GM21423 (cell line): ENCODE results near the gene SF3A2.

Experiments
- ATAC-seq: cut with Tn5 transposase; IDR thresholded peaks from one replicate; pipeline ENCODE4 v1.9.1; 2021; ENCODE audit warnings: mild to moderate bottlenecking, moderate library complexity; ENCODE audit not compliant: unreplicated experiment

SF3A2 gene

DNA sequence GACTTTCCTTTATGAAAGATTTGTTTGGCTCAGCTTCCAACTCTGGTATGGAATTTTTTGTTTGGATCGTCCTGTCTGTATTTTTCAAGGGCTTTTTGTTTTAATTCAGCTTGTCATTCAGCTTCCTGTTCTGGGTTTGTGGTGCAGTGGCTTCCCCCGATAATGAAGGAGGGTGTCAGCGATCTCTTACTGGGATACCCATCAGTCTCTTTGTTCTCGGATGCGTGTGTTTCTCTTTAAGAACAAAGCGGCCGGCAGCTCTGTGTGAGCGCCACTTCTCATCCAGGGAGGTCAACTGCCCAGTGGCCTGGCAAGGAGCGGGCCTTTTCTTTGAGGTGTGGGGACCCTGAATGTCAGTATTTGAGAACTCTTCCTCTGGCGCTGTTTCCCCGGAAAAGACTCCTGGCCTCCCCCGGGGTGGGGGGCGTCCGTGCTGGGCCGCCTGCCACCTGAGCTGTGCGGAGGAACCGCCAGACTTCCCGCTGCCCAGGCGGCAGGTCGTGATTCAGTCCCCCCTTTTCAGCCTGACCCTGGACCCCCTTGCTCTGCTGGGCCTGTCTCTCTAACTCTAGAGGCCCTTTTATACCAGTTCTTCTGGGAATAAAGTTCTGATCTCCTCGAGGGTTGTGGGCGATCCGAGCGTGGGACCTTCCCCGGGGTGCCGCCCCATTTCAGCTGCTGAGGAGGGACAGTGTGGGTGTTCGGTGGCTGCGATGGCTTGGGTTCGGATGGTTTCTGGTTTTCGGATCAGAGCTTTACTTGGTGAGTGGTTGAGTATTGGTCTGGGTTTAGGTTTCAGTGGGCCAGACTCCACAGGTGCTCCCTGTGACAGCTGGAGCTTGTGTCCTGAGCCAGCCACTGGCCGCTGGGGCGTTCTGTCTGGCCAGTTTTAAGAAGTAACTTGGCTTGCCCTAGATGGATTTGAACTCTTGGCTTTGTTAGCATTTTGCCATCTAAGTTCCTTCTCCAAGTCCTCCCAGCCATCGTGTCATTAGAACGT is 3.4 kb downstream of the SF3A2 start:
- no peak for ATAC-seq

DNA sequence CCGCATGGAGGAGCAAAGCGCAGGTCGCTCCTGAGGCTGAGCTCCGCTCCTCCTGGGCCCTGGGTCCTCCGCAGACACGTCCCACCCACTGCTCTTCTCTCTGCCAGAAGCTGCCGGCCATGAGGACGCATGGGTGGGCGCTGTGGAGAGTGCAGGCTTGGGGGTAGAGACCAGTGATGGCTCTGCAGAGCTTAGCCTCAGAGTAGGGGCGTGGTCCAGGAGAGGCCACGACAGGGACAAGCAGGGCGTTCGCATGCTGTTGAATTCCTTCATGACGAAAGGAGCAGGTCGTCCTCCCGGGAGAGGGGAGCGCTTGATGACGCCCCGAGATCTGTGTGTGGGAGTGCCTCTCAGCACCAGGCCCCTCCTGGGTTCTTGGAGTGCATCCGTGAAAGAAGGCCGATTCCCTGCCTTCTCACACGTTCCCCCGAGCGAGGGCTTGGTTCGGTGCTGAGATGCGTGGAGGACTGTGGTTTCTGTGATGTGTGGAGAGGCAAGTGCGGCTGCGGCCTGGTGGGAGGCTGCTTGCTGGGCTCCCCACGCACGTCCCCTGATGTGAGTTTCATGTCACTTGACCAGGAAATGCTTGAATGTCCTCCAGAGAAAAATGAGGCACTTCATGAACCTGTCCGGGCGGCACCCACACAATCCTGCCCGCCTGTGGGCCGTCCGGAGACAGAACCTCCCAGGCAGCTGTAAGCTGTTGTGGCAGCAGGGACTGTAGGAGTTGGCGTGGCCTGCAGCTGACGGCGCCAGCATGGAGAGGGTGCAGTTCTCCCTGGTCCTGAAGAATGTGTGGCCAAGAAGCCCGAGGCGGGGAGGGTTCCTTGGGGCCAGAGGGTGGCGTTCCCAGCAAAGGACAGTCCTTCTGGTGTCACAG is 4.5 kb downstream of the SF3A2 start:
- no peak for ATAC-seq

DNA sequence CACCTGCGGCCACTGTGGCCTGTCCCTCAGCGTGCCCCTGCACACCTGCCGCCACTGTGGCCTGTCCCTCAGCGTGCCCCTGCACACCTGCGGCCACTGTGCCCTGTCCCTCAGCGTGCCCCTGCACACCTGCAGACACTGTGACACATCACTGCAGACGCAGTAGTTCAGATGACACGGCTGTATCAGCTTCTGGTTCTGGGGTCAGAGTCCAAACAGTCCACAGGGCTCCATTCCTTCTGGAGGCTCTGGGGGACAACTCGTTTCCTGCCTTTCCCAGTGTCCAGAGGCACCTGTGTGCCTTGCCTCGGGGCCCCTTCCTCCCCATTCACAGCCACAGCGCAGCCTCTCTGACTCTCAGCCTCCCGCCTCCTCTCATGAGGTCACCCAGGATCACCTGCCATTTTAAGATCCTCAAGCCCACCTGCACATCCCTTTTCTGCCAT is 5.5 kb downstream of the SF3A2 start:
- no peak for ATAC-seq

DNA sequence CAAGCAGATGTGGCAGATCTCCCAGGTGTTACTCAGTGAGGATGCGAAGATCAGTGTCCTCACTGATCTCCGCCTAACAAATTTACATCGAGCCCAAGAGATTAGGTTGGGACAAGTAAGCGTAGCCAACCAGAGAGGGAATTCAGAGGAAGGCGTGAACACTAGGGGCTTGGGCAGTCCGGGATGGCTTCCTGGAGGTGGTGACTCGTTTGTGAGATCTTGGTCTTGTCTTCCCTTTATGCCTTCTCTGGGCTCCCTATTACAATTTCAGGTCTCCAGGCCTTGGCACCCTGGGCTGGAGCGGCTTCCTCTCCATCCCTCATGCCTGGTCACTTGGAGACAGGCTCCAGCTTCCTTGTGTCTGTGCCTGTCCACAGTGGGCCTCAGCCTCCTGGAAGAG is 6.2 kb downstream of the SF3A2 start:
- ATAC-seq = no peak

DNA sequence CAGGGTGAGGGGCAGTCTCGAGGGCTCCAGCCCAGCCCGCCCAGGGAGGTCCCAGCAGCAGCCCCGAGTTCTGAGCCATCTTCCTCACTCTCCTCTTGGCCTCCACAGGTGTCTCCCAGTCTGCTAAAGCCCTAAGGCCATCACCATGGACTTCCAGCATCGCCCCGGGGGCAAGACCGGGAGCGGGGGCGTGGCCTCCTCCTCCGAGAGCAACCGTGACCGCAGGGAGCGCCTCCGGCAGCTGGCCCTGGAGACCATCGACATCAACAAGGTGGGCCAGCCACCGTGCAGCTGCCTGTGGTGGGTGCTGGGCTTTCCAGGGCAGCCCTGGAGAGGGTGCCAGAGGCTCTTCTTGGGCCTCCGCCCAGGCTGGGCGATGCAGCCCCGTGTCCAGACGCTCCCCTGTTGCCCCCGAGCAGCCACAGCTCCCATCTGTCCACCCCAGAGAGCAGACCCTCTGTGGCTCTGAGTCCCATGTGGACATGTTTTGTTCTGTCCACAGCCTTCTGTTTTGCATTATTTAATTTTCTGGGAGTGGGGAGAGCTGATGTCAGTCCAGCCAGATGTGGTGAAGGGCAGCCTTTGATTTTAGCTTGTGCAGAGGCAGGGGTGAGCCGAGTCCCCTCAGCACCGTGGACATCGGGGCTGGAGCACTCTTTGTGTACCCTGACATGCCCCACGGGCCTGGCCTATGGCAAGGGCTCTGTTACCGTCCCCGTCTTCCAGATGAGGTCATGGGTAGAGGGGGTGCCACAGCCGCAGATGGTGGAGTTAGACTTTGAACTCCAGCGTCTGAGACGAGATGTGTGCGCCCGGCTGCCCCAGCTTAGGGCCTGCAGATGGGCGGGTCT is 6.9 kb downstream of the SF3A2 start:
- ATAC-seq = no peak

DNA sequence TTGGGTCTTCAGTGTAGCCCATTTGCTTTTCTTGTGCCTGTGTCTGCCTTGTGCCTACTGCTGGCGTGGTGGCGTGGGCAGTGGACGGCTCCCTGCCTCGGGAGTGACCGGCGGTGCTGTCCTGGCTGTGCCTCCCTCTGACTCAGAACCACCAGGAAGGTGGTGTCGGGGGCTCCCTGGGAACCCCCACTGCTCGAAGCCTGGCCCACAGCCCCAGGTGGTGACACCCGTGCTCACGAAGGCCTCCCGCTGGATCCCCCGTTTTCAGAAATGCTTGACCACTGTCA is 7.4 kb downstream of the SF3A2 start:
- ATAC-seq = no peak

DNA sequence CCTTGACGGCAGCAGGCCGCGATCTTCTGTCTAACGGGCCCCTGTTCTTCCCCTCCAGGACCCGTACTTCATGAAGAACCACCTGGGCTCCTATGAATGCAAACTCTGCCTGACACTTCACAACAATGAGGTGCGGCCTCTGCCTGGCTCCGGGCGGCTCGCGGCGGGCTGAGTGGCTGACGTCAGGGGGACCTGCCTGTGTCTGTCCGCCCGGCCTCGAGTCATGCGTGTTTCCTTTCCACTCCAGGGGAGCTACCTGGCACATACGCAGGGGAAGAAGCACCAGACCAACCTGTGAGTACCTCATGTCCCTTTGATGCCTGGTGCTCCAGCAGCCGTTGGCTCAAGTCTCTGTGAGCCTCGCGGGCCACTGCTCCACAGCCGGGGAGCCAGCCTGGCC is 7.9 kb downstream of the SF3A2 start:
- ATAC-seq = no peak

DNA sequence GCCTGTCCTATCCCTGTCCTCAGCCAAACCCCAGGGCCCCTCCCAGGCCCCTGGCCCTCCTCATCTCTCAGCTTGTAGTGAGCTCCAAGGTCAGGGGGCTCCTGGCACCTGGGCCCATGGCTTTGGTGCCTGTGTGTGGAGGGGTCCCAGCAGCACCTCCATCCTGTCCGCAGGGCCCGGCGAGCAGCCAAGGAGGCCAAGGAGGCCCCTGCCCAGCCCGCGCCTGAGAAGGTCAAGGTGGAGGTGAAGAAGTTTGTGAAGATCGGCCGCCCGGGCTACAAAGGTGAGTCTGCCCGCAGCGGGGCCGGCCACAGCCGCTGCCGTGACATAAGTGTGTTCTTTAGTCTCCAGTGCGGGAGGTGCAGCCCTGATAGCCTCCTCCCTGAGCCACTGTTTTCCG is 8.6 kb downstream of the SF3A2 start:
- no peak for ATAC-seq

DNA sequence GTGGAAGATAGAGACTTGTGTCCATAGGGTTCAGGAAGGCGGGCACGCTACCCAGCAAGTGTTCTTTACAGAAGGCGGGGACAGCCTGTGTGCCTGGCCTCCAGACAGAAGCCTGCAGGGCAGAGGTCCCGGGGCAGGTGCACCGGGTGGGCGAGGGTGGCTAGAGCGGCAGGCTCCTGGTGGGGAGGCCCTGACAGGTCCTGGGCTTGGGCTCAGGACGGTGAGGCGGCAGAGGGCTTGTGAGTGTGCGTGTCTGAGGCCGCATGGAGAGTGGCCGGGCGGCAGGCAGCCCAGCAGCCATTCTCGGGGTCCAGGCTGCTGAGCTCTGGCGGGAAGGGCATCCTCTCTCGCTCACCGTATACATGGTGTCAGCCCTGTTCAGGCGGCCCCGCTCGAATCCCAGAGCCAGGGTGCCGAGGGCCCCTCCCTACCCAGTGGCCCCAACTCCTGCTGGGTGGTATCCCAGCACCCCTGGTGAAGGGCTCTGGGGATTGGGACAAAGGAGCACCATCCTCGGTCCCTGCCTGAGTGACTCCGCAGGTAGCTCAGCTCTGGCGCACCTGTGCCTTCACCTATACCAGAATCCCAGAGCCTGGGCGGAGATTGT is 9.5 kb downstream of the SF3A2 start:
- no peak for ATAC-seq

DNA sequence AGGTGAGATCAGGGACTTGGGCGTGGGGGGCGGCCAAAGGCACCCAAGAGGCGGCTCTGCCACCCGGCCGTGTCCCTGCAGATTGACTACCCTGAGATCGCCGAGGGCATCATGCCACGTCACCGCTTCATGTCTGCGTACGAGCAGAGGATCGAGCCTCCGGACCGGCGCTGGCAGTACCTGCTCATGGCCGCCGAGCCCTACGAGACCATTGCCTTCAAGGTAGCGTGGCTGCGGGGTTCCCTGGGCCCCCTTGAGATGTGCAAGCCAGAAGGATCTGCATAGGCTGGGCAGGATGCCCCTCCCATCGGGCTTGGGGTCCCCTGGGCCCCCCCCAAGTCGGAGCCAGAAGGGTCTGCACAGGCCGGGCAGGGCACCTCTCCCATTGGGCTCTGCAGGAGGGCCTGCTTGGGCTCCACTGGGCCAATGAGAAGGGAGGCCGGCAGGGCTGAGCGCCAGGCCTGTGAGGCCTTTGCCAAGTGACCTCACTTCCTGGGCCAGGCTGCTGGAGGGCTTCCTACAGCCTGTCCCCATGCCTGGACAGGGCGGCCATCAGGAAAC is 10.3 kb downstream of the SF3A2 start:
- no peak for ATAC-seq

DNA sequence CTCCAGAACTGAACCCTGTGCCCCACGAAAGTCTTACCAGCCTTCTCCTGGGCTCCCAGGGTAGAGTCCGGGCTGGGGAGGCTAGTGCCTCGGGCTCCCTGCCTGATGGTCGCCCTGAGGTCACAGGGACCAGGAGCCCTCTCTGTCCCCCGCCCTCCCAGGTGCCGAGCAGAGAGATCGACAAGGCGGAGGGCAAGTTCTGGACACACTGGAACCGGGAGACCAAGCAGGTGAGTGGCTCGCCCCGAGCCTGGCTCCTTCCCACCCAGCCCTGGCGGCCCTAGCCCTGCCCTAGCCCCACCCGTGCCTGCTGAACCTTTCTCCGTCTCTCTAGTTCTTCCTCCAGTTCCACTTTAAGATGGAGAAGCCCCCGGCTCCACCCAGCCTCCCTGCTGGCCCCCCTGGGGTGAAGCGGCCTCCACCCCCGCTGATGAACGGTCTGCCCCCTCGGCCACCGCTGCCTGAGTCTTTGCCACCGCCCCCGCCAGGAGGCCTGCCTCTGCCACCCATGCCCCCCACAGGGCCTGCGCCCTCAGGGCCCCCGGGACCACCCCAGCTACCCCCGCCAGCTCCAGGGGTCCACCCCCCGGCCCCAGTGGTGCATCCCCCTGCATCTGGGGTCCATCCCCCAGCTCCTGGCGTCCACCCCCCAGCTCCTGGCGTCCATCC is 10.9 kb downstream of the SF3A2 start:
- ATAC-seq = no peak

DNA sequence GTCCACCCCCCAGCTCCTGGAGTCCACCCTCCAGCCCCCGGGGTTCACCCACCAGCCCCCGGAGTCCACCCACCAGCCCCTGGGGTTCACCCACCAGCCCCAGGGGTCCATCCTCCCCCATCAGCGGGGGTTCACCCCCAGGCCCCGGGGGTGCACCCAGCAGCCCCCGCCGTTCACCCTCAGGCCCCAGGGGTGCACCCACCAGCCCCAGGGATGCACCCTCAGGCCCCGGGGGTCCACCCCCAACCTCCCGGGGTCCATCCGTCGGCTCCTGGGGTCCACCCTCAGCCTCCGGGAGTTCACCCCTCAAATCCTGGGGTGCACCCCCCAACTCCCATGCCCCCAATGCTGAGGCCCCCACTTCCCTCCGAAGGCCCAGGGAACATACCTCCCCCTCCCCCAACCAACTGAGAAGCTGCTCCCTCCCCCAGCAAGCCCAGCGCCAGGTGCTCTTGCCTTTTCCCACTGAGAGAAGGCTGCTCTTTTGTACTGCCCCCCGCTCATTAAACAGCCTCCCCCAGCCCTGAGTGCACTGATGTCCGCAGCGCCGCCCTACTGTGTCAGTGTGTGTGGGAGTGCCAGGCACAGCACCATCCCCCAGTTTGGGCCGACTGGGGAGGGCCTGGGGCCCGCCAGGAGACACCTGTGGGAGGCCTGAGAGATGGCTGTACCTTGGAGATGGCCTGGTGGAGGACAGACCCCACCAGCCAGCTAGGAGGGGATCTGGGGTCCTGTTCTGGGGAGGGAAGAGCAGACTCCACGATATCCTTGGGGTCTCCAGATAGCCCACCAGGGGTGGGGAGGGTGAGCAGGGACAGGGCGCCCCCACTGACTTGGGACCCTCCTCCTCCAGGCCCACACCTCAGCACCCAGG is 11.7 kb downstream of the SF3A2 start:
- no peak for ATAC-seq

DNA sequence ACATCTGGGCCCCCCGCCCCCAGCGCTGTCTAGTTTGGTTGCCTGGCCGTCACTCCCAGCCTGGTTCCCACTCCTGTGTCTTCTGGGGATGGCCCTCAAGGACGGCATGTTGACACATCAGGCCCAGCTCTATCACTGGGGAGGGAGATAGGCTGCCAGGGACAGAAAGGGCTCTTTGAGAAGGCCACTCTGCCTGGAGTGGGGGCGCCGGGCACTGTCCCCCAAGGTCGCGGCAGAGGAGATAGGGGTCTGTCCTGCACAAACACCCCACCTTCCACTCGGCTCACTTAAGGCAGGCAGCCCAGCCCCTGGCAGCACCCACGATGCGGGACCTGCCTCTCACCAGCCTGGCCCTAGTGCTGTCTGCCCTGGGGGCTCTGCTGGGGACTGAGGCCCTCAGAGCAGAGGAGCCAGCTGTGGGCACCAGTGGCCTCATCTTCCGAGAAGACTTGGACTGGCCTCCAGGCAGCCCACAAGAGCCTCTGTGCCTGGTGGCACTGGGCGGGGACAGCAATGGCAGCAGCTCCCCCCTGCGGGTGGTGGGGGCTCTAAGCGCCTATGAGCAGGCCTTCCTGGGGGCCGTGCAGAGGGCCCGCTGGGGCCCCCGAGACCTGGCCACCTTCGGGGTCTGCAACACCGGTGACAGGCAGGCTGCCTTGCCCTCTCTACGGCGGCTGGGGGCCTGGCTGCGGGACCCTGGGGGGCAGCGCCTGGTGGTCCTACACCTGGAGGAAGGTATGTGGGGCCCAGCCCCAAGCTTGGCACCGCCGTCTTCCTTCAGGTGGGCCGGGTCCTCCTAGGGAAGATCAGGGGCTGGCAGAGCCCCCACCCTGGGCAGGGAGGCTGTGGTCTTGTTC is 12.6 kb downstream of the SF3A2 start, which contains the start of gene AMH:
Gene AMH, plus strand, starts transcription at position 314 of the 857 bp plus-strand sequence. Its CDS starts 10 bp downstream, at position 324.
- ATAC-seq = no peak

DNA sequence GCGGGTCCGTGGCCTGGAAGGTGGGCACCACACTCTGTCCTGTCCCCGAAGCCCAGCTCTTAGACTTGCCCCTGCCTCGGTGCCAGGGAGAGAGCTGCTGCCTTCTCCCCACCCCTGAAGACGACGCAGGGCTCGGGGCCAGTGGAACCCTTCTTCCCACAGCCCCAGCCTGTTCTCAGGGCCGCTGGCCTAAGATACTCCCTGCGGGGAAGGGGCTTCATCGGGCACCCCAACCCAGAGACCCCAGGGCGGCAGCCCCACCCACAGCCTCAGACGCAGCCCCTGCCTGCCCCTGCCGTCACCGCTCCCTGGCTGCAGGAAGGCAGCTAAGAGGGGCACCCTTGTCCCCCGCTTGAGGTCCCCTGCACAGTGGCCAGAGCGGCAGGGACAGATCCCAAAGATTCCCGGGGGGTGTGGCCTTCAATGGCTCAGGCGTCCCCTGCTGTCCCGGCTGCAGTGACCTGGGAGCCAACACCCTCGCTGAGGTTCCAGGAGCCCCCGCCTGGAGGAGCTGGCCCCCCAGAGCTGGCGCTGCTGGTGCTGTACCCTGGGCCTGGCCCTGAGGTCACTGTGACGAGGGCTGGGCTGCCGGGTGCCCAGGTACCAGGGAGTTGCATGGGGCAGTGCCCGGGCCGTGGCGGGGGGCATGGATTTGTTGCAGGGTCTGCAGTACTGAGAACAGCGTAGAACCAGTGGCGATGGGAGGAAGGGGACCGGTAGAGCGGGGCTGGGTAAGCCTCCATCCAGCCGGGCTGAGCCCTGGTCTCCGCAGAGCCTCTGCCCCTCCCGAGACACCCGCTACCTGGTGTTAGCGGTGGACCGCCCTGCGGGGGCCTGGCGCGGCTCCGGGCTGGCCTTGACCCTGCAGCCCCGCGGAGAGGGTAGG is 13.5 kb downstream of the SF3A2 start:
- ATAC-seq = no peak

DNA sequence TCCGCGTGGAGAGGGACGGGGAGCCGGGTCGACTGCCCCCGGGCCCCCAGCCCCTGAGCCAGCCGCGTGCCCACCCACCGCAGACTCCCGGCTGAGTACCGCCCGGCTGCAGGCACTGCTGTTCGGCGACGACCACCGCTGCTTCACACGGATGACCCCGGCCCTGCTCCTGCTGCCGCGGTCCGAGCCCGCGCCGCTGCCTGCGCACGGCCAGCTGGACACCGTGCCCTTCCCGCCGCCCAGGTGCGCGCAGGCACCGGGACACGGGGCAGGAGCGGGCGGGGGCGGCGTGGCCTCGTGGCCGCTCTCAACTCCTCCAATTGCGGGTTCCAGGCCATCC is 14.1 kb downstream of the SF3A2 start:
- no peak for ATAC-seq

DNA sequence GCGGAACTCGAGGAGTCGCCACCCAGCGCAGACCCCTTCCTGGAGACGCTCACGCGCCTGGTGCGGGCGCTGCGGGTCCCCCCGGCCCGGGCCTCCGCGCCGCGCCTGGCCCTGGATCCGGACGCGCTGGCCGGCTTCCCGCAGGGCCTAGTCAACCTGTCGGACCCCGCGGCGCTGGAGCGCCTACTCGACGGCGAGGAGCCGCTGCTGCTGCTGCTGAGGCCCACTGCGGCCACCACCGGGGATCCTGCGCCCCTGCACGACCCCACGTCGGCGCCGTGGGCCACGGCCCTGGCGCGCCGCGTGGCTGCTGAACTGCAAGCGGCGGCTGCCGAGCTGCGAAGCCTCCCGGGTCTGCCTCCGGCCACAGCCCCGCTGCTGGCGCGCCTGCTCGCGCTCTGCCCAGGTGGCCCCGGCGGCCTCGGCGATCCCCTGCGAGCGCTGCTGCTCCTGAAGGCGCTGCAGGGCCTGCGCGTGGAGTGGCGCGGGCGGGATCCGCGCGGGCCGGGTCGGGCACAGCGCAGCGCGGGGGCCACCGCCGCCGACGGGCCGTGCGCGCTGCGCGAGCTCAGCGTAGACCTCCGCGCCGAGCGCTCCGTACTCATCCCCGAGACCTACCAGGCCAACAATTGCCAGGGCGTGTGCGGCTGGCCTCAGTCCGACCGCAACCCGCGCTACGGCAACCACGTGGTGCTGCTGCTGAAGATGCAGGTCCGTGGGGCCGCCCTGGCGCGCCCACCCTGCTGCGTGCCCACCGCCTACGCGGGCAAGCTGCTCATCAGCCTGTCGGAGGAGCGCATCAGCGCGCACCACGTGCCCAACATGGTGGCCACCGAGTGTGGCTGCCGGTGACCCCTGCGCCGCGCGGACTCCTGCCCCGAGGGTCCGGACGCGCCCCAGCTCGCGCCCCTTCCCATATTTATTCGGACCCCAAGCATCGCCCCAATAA is 14.8 kb downstream of the SF3A2 start:
- no peak for ATAC-seq
